ENCODE data around the gene WSCD2.

The WSCD2 gene

DNA sequence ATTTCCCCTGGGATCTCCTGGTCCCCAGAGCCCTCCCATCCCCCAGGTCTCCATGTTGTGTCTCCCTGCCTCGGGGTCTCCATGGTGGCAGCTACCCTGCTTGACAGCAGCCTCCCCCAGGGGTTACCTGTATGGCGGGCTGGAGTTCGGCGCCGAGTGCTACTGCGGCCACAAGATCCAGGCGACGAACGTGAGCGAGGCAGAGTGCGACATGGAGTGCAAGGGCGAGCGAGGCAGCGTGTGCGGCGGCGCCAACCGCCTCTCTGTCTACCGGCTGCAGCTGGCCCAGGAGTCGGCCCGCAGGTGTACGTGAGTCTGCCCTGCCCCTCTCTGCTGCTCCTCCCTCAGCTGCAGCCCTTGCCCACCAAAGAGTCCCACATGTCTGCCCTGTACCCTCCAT, 80.9 kb downstream of the WSCD2 start:
- H3K36me3 ChIP-seq (ENCODE audit: low read depth) = no peaks in the 10 kb centered on the region
- no peaks in the 10 kb centered on the region for H3K9me3 ChIP-seq (ENCODE audit: severe bottlenecking)
- ATAC-seq (ENCODE audit: low read depth) (no peak), DNase-seq (ENCODE audit: low spot score) (no peak)
- TF ChIP-seq, protein P1, sequence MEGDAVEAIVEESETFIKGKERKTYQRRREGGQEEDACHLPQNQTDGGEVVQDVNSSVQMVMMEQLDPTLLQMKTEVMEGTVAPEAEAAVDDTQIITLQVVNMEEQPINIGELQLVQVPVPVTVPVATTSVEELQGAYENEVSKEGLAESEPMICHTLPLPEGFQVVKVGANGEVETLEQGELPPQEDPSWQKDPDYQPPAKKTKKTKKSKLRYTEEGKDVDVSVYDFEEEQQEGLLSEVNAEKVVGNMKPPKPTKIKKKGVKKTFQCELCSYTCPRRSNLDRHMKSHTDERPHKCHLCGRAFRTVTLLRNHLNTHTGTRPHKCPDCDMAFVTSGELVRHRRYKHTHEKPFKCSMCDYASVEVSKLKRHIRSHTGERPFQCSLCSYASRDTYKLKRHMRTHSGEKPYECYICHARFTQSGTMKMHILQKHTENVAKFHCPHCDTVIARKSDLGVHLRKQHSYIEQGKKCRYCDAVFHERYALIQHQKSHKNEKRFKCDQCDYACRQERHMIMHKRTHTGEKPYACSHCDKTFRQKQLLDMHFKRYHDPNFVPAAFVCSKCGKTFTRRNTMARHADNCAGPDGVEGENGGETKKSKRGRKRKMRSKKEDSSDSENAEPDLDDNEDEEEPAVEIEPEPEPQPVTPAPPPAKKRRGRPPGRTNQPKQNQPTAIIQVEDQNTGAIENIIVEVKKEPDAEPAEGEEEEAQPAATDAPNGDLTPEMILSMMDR (IDR thresholded peaks at IDR 0.05; ENCODE audit: poor library complexity, severe bottlenecking) = no peak
- H3K27ac ChIP-seq (ENCODE audit: poor library complexity, severe bottlenecking) = no peak overlapping the region
- H3K4me1 ChIP-seq (ENCODE audit: insufficient read depth, poor library complexity, severe bottlenecking) = no peaks in the 10 kb centered on the region
- H3K27me3 ChIP-seq (ENCODE audit: insufficient read depth, poor library complexity, severe bottlenecking) = no peaks in the 10 kb centered on the region
- no peak overlapping the region for H3K4me3 ChIP-seq (ENCODE audit: severe bottlenecking)

DNA sequence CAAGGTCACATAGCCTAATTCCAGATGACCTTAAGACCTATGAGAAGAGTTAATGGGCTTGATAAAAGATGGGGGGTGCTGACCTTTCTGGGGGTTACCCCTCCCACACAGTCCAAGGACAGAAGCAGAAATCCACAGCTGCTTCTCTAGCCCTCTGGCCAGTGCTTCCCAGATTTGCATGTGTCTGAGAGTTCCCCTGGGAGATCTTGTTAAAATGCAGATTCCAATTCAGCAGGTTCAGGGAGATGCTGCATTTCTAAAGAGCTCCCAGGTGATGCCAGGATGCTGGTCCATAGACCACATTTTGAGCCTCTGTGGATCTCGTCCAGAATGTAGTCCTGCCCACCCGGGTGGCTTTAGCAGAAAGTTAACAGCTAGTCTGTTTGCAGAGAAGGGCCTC, 82.1 kb downstream of the WSCD2 start:
- ATAC-seq (ENCODE audit: low read depth) (no peak), DNase-seq (ENCODE audit: low spot score) (no peak)
- Histone ChIP-seq H3K27ac (ENCODE audit: poor library complexity, severe bottlenecking) (no peak overlapping the region), H3K4me3 (ENCODE audit: severe bottlenecking) (no peak overlapping the region), H3K4me1 (ENCODE audit: insufficient read depth, poor library complexity, severe bottlenecking) (no peaks in the 10 kb centered on the region), H3K27me3 (ENCODE audit: insufficient read depth, poor library complexity, severe bottlenecking) (no peaks in the 10 kb centered on the region), H3K36me3 (ENCODE audit: low read depth) (no peaks in the 10 kb centered on the region), H3K9me3 (ENCODE audit: severe bottlenecking) (no peaks in the 10 kb centered on the region)
- TF ChIP-seq, protein P1 (IDR thresholded peaks at IDR 0.05; ENCODE audit: poor library complexity, severe bottlenecking) = no peak

DNA sequence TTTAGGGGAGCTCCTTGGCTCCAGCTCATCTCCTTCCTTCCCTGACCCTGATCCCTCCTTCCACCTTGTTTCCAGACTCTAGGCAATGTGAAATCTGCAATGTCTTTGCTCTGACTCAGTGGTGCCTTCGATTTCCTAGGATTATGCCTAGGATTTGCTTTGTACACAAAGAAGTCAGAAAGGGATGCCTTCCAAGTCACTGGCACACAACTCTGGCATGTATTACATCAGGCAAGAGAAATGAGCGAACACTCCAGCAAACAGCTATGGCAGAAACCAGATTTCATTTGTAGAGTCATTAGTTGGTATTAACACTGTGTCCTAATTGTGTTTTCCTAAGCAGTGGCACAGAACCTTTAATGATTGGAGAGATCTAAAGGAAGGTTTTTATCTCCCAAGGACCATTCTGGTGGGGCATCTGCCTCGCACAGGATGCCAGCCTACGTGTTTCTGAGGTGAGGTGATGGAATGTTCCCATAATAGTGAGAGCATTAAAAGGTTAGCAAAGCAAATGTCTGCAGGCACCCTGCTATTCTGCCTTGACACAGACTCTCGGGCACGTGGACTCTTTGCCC, 84.9 kb downstream of the WSCD2 start:
- Histone ChIP-seq H3K9me3 (ENCODE audit: severe bottlenecking) (no peaks in the 10 kb centered on the region), H3K4me3 (ENCODE audit: severe bottlenecking) (no peak overlapping the region), H3K27me3 (ENCODE audit: insufficient read depth, poor library complexity, severe bottlenecking) (no peaks in the 10 kb centered on the region), H3K4me1 (ENCODE audit: insufficient read depth, poor library complexity, severe bottlenecking) (no peaks in the 10 kb centered on the region), H3K36me3 (ENCODE audit: low read depth) (no peaks in the 10 kb centered on the region), H3K27ac (ENCODE audit: poor library complexity, severe bottlenecking) (no peak overlapping the region)
- DNase-seq (ENCODE audit: low spot score) = no peak
- ATAC-seq (ENCODE audit: low read depth) = no peak
- TF ChIP-seq, protein P1 (IDR thresholded peaks at IDR 0.05; ENCODE audit: poor library complexity, severe bottlenecking) = no peak

DNA sequence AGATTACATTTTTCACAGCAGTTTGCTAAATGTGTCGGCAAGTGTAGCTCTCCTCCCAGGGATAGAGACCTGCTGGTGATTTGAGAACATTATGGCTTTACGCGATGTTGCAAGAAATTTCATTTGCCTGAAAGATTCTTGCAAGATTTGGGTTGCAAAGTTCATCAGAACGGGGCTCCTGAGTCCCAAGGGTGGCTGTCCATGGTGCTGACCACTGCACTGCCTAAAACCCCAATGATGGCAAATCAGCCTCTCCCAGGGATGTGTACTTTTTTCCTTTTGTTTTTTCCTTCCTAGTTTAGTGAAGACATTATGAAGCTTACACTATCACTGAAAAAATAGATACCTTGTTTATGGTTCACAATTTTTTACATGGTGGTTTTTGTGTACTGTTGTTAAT, 85.4 kb downstream of the WSCD2 start:
- DNase-seq (ENCODE audit: low spot score) (no peak), ATAC-seq (ENCODE audit: low read depth) (no peak)
- TF ChIP-seq, protein P1 (IDR thresholded peaks at IDR 0.05; ENCODE audit: poor library complexity, severe bottlenecking) = no peak
- no peaks in the 10 kb centered on the region for H3K27me3 ChIP-seq (ENCODE audit: insufficient read depth, poor library complexity, severe bottlenecking)
- no peaks in the 10 kb centered on the region for H3K36me3 ChIP-seq (ENCODE audit: low read depth)
- H3K4me1 ChIP-seq (ENCODE audit: insufficient read depth, poor library complexity, severe bottlenecking) = no peaks in the 10 kb centered on the region
- H3K27ac ChIP-seq (ENCODE audit: poor library complexity, severe bottlenecking) = no peak overlapping the region
- H3K9me3 ChIP-seq (ENCODE audit: severe bottlenecking) = no peaks in the 10 kb centered on the region
- H3K4me3 ChIP-seq (ENCODE audit: severe bottlenecking) = no peak overlapping the region

DNA sequence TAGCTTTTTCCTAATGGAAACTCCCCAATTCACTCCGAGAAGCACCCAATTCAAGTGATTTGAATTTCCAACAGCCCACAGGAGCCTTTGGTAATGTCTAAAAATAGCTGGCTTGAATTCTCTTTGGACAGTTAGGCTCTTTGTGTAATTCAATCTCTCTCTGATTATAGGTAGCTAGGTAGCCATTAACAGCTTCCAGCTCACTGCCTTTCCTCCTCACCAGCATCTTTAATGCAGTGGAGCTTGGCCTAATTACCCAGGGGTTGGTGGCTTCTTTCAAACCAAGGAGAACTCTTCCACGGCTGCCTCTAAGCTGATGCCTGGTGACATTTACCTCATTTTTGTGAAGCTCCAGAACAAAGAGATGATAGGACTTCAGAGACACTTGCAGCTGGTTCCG, 86.4 kb downstream of the WSCD2 start:
- H3K27me3 ChIP-seq (ENCODE audit: insufficient read depth, poor library complexity, severe bottlenecking) = no peaks in the 10 kb centered on the region
- no peak overlapping the region for H3K27ac ChIP-seq (ENCODE audit: poor library complexity, severe bottlenecking)
- no peaks in the 10 kb centered on the region for H3K4me1 ChIP-seq (ENCODE audit: insufficient read depth, poor library complexity, severe bottlenecking)
- H3K4me3 ChIP-seq (ENCODE audit: severe bottlenecking) = no peak overlapping the region
- TF ChIP-seq, protein P1 (IDR thresholded peaks at IDR 0.05; ENCODE audit: poor library complexity, severe bottlenecking) = no peak
- DNase-seq (ENCODE audit: low spot score) (no peak), ATAC-seq (ENCODE audit: low read depth) (no peak)
- H3K36me3 ChIP-seq (ENCODE audit: low read depth) = no peaks in the 10 kb centered on the region
- no peaks in the 10 kb centered on the region for H3K9me3 ChIP-seq (ENCODE audit: severe bottlenecking)

Data from RWPE2 (cell line).